NT2/D1 (cell line): ENCODE data around the gene FHDC1.

Experiments
- DNase-seq: peaks from one replicate; pipeline ENCODE4 v3.0.0-alpha.2; 2011; ENCODE audit warnings: low read depth, low spot score
- H3K27me3 ChIP-seq: 2 replicates; pipeline ENCODE4 v1.6.0; 2011; ENCODE audit warnings: mild to moderate bottlenecking; ENCODE audit not compliant: insufficient read length, insufficient read depth
- H3K36me3 ChIP-seq: 2 replicates; pipeline ENCODE4 v1.6.1; 2011; ENCODE audit warnings: mild to moderate bottlenecking, low read length, mixed read lengths; ENCODE audit not compliant: insufficient read depth, insufficient read length
- H3K4me1 ChIP-seq: 2 replicates; pipeline ENCODE4 v1.5.1; 2011; ENCODE audit not compliant: insufficient read depth, insufficient read length
- H3K4me3 ChIP-seq: 2 replicates; pipeline ENCODE4 v1.5.1; 2011; ENCODE audit warnings: low read depth; ENCODE audit not compliant: insufficient read length
- H3K9ac ChIP-seq: 2 replicates; pipeline ENCODE4 v1.6.0; 2011; ENCODE audit warnings: low read depth; ENCODE audit not compliant: insufficient read length
- H3K9me3 ChIP-seq: 2 replicates; pipeline ENCODE4 v1.5.1; 2011; ENCODE audit warnings: mild to moderate bottlenecking, low read length; ENCODE audit not compliant: insufficient read depth
- SUZ12 ChIP-seq: IDR thresholded peaks from 2 replicates; pipeline ENCODE4 v1.6.1; 2011; ENCODE audit not compliant: insufficient read length, insufficient read depth; ENCODE audit errors: extremely low read depth
- YY1 ChIP-seq: IDR thresholded peaks from 2 replicates; pipeline ENCODE4 v1.6.1; 2011; ENCODE audit not compliant: insufficient read length, insufficient read depth
- ZNF274 ChIP-seq: IDR thresholded peaks from 2 replicates; pipeline ENCODE4 v1.6.1; 2011; ENCODE audit warnings: mild to moderate bottlenecking, low read depth, low read length

The FHDC1 gene

DNA sequence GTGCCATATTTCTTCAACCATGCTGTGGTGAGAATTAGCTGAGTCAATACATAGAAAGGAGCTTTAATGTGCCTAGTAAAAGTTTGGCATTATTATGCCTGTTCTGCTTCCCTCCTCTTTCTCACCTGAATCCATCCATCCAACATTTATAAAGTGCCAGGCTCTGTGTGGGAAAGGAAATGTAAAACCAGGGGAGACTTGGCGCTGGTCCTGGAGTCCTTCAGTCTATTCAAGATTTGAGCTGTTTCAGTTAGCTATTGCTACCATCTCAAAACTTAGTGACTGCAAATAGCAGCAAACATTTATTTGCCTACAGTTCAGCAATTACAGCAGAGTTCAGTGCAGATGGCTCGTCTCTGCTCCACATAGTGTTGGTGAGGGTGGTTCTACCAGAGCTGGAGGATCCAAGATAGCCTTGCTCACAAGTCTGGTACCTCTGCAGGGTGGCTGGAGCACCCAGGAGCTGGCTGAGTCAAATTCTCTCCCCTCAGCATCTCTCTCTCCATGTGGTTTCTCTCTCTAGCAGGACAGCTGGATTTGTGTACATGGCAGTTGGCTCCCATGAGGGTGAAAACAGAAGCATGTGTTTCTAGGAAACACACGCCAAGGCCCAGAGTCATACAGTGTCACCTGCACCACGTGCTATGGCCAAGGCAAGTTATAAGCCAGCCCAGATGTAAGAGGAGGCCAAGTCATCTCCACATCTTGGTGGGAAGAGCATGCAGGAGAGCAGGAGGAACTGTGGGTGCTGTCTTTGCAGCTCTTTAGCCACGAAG lies 77.3 kb downstream of the FHDC1 start:
- H3K4me1 ChIP-seq = no peaks in the 10 kb centered on the region
- DNase-seq = no peak
- H3K36me3 ChIP-seq = no peaks in the 10 kb centered on the region
- H3K27me3 ChIP-seq = no peaks in the 10 kb centered on the region
- H3K9ac ChIP-seq = no peak overlapping the region
- H3K4me3 ChIP-seq = no peak overlapping the region
- no peak for TF ChIP-seq YY1
- no peak for TF ChIP-seq SUZ12
- H3K9me3 ChIP-seq = peaks cover 21% of the 10 kb centered on the region; the same call in 1 of the 2 replicates

DNA sequence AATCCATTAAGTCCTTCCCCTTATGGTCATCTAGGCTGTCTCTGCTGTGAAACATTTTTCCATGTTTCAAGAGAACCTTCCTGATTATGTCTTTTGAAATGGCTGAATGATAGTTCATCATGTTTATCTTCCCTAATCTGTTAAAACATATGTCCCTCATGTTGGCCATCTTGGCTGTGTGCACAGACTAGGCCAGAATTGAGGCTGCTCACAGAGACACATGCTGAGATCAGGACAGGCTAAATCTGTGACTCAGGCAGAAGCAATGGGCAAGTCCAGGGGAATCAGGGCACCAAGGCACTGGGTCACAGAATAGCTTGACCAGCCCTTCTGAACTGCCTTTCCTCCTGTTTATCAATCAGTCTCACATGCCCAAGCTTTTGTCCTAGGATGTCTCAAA lies 78.3 kb downstream of the FHDC1 start:
- H3K9me3 ChIP-seq = peaks cover 21% of the 10 kb centered on the region; the same call in 1 of the 2 replicates
- no peak overlapping the region for H3K4me3 ChIP-seq
- no peak overlapping the region for H3K9ac ChIP-seq
- H3K27me3 ChIP-seq = no peaks in the 10 kb centered on the region
- DNase-seq = no peak
- no peak for TF ChIP-seq YY1
- no peak for TF ChIP-seq ZNF274
- TF ChIP-seq SUZ12 = no peak
- no peaks in the 10 kb centered on the region for H3K36me3 ChIP-seq
- no peaks in the 10 kb centered on the region for H3K4me1 ChIP-seq

DNA sequence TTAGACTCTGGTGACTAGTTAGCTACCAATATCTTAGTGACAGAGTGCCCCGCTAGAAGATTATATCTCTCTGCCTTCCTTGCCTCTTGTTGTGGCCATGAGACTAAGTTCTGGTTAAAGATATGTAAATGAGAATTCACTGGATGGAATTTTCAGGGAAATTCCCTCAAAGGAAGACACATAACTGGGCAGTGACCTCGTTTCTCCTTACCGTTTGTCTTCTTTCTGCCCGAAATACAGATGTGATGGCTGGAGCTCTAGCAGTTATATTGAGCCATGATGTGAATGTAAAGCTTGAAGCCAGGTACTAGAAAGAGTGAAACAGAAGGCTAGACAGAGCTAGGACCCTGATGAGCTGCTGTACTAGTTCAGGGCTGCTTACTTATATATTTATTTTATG lies 80.5 kb downstream of the FHDC1 start:
- no peak overlapping the region for H3K4me3 ChIP-seq
- no peaks in the 10 kb centered on the region for H3K27me3 ChIP-seq
- peaks cover 2% of the 10 kb centered on the region for H3K4me1 ChIP-seq
- H3K36me3 ChIP-seq = no peaks in the 10 kb centered on the region
- peaks cover 11% of the 10 kb centered on the region; the same call in 1 of the 2 replicates for H3K9me3 ChIP-seq
- no peak for TF ChIP-seq SUZ12
- TF ChIP-seq YY1 = no peak
- no peak for TF ChIP-seq ZNF274
- no peak overlapping the region for H3K9ac ChIP-seq
- no peak for DNase-seq

DNA sequence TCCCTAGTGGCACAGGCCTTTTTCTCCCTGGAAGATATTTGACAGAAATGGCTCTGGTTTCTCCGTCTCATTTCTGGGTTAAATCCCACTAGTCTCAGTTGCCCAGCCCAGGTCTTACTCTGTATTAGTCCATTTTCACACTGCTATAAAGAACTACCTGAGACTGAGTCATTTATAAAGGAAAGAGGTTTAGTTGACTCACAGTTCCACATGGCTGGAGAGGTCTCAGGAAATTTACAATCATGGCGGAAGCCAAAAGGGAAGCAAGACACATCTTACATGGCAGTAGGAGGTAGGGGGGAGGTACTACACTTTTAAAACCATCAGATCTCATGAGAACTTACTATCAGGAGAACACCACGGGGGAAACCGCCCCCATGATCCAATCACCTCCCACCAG lies 81.9 kb downstream of the FHDC1 start:
- Histone ChIP-seq H3K4me1 (peaks cover 6% of the 10 kb centered on the region), H3K9ac (no peak overlapping the region), H3K27me3 (no peaks in the 10 kb centered on the region), H3K9me3 (0 out of 2 replicates have a peak, but pooled peaks cover 7% of the 10 kb centered on the region), H3K4me3 (no peak overlapping the region), H3K36me3 (no peaks in the 10 kb centered on the region)
- no peak for TF ChIP-seq YY1
- TF ChIP-seq ZNF274 = no peak
- no peak for TF ChIP-seq SUZ12
- DNase-seq = no peak

DNA sequence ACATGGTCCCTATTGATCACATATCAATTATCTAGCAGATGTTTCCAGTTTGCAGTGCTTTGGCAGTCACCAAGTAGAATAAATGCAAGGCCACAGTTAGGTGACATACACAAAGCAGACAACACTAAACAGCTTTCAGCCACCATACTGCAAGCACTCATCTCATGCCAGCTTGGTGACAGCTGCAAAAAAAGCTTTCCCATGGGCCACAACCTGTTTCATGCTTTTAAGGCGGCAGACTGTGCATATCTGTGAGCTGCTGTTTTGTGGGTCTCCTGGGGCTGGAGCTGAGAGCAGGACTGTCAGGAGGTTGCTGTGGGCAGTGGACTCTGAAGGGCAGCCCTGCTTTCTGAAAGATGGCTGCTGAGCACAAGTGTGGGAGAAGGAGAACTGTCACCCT lies 82.6 kb downstream of the FHDC1 start:
- Histone ChIP-seq H3K36me3 (no peaks in the 10 kb centered on the region), H3K9ac (no peak overlapping the region), H3K4me3 (no peak overlapping the region), H3K27me3 (no peaks in the 10 kb centered on the region), H3K4me1 (peaks cover 6% of the 10 kb centered on the region), H3K9me3 (0 out of 2 replicates have a peak, but pooled peaks cover 7% of the 10 kb centered on the region)
- DNase-seq = no peak
- TF ChIP-seq ZNF274 = no peak
- no peak for TF ChIP-seq YY1
- TF ChIP-seq SUZ12 = no peak

DNA sequence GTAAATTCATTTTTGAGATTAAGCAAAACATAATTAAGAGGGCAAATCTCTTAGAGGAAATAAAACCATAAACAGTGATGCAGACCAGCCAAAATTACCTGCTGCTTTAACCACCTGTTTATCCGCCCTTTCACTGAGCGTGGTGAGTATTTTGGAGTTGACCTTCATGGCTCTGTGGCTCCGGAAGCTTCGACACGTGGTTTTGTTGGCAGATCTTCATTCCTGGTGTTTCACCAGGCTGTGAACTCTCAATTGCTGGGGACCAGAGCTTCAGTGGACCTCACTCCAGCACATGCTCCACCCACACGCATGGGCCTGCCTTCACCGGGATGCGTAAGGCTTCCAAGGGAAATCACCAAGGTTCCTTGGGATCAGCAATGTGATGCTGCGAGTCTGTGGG lies 83.8 kb downstream of the FHDC1 start:
- H3K4me3 ChIP-seq = no peak overlapping the region
- no peaks in the 10 kb centered on the region for H3K36me3 ChIP-seq
- peaks cover 6% of the 10 kb centered on the region for H3K4me1 ChIP-seq
- H3K9ac ChIP-seq = no peak overlapping the region
- TF ChIP-seq ZNF274 (no peak), SUZ12 (no peak)
- H3K27me3 ChIP-seq = peaks cover 3% of the 10 kb centered on the region
- DNase-seq = no peak
- H3K9me3 ChIP-seq = 0 out of 2 replicates have a peak, but pooled peaks cover 7% of the 10 kb centered on the region

DNA sequence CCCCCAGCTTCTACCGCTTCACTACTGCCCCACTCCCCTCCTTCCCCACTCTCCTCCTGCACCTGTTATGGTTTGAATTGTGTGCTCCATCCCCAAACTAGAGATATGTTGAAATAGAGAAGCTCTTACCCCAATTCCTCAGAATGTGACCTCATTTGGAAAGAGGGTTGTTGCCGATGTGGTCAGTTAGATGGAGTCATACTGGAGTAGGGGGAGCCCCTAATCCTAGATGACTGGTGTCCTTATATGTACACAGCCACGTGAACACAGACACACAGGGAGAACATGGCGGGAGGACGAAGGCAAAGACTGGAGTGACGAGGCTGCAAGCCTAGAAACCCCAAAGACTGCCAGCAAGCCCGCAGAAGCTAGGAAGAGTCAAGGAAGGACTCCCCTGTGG lies 84.3 kb downstream of the FHDC1 start:
- Histone ChIP-seq H3K27me3 (peaks cover 3% of the 10 kb centered on the region), H3K4me3 (no peak overlapping the region), H3K4me1 (peaks cover 6% of the 10 kb centered on the region), H3K36me3 (no peaks in the 10 kb centered on the region), H3K9me3 (0 out of 2 replicates have a peak, but pooled peaks cover 7% of the 10 kb centered on the region), H3K9ac (no peak overlapping the region)
- no peak for DNase-seq
- TF ChIP-seq SUZ12 (no peak), ZNF274 (no peak), YY1 (no peak)
